ENCODE data around the gene PIGM.

GRCh38 chr1:160056648-160057169 is 24.9 kb upstream of the PIGM start:
- TF ChIP-seq CREB1 (CRISPR knock-in tag; IDR thresholded peaks at IDR 0.05; ENCODE audit: low read depth) (no peak), CTCF (conservative IDR thresholded peaks at IDR 0.05; ENCODE audit: low read depth in 2 of 2) (no peak), POLR2AphosphoS5 (IDR thresholded peaks at IDR 0.05; ENCODE audit: low read depth) (no peak), REST (IDR thresholded peaks at IDR 0.05; ENCODE audit: unreplicated experiment) (no peak), EZH2 (IDR thresholded peaks at IDR 0.05; ENCODE audit: low read depth, unreplicated experiment) (no peak), STAT1 (IDR thresholded peaks at IDR 0.05; ENCODE audit: unreplicated experiment) (no peak), EZH2phosphoT487 (IDR thresholded peaks at IDR 0.05; ENCODE audit: unreplicated experiment) (no peak), ZNF331 (CRISPR knock-in tag; IDR thresholded peaks at IDR 0.05; ENCODE audit: low read depth) (no peak), JUNB (IDR thresholded peaks at IDR 0.05; ENCODE audit: unreplicated experiment) (no peak), ETS1 (IDR thresholded peaks at IDR 0.05) (no peak), NANOG (IDR thresholded peaks at IDR 0.05; ENCODE audit: borderline replicate concordance) (no peak)

Data from GM23338 (cell line).